Tibial artery (tissue), 4 donors: Measurements from ENCODE around the gene EBLN2.

Experiments used
- DNase-seq, 2 donors: peaks; one replicate each; pipeline ENCODE4 v3.0.0-alpha.2; 2019
- H3K27ac ChIP-seq, 2 donors: fragments of 200-600 bp; sonication (generic) in 1 of 2; 1 replicate in 1 of 2; 2 replicates in 1 of 2; pipeline ENCODE4 v1.5.1; 2018 to 2019; ENCODE audit warnings: mild to moderate bottlenecking in 1 of 2
- H3K27me3 ChIP-seq, 2 donors: fragments of 200-600 bp; sonication (generic) in 1 of 2; one replicate each; pipeline versions ENCODE4 v1.5.1 to v1.6.0; 2016 to 2019
- H3K36me3 ChIP-seq, 3 donors: fragments of 200-600 bp; sonication (generic) in 2 of 3; one replicate each; pipeline ENCODE4 v1.5.1; 2016 to 2019; ENCODE audit warnings: mild to moderate bottlenecking in 2 of 3
- H3K4me1 ChIP-seq, 4 donors: fragments of 200-600 bp; sonication (generic) in 2 of 4; 1 replicate in 3 of 4; 2 replicates in 1 of 4; pipeline ENCODE4 v1.5.1; 2016 to 2019
- H3K4me3 ChIP-seq, 2 donors: fragments of 200-600 bp; sonication (generic) in 1 of 2; 1 replicate in 1 of 2; 2 replicates in 1 of 2; pipeline ENCODE4 v1.5.1; 2018 to 2019; ENCODE audit warnings: mild to moderate bottlenecking in 2 of 2
- H3K9me3 ChIP-seq, 3 donors: fragments of 200-600 bp; sonication (generic) in 1 of 3; one replicate each; pipeline ENCODE4 v1.5.1; 2016 to 2019
- intact Hi-C: fragments of 100-400 bp; cut with DNase I; formaldehyde crosslinking; loops from one replicate; pipeline ENCODE4 v1.15.0; 2023; ENCODE audit warnings: low total_unique reads
- TF ChIP-seq, protein P1 (sequence below), 2 experiments: fragments of 200-600 bp in 1 of 2; fragments of 450-650 bp in 1 of 2; IDR thresholded peaks; one replicate each; pipeline ENCODE4 v1.5.1; 2017 to 2019; ENCODE audit warnings: antibody characterized with exemption in 2 of 2, mild to moderate bottlenecking in 1 of 2, moderate library complexity in 1 of 2

EBLN2 gene

DNA sequence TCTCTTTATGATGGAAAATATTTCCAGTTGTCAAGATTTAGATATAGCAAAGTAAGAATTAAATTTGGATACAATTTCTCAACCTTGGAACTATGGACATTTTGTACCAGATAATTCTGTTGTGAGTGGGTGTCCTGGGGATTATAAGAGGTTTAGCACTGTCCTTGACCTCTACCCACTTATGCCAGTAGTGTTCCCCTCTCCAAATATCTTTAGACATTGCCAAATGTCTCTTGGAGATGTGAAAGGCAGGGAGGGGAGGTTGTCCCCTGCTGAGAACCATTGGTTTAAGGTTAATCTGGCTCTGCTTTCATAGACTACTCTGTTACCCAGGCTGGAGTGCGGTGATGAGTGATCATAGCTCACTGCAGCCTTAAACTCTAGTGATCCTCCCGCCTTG is at the start of gene EBLN2:
Gene EBLN2 (plus strand): TSS at position 244 of the 400 bp plus-strand sequence. CDS start 423 bp downstream, outside the sequence.
- TF ChIP-seq, protein P1, sequence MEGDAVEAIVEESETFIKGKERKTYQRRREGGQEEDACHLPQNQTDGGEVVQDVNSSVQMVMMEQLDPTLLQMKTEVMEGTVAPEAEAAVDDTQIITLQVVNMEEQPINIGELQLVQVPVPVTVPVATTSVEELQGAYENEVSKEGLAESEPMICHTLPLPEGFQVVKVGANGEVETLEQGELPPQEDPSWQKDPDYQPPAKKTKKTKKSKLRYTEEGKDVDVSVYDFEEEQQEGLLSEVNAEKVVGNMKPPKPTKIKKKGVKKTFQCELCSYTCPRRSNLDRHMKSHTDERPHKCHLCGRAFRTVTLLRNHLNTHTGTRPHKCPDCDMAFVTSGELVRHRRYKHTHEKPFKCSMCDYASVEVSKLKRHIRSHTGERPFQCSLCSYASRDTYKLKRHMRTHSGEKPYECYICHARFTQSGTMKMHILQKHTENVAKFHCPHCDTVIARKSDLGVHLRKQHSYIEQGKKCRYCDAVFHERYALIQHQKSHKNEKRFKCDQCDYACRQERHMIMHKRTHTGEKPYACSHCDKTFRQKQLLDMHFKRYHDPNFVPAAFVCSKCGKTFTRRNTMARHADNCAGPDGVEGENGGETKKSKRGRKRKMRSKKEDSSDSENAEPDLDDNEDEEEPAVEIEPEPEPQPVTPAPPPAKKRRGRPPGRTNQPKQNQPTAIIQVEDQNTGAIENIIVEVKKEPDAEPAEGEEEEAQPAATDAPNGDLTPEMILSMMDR (IDR thresholded peaks at IDR 0.05), result no peak
- Histone ChIP-seq H3K27me3 (no peaks in the 10 kb centered on the region), H3K9me3 (no peaks in the 10 kb centered on the region), H3K4me1 (peaks cover 0 to 4% (median 0%) of the 10 kb centered on the region in 4 donors), H3K4me3 (no peak within 1 kb of the TSS), H3K27ac (no peak within 1 kb of the TSS), H3K36me3 (peaks cover 27 to 34% (median 31%) of the 10 kb centered on the region in 3 donors)
- intact Hi-C loops, result no loop called here
- DNase-seq, result no peak

DNA sequence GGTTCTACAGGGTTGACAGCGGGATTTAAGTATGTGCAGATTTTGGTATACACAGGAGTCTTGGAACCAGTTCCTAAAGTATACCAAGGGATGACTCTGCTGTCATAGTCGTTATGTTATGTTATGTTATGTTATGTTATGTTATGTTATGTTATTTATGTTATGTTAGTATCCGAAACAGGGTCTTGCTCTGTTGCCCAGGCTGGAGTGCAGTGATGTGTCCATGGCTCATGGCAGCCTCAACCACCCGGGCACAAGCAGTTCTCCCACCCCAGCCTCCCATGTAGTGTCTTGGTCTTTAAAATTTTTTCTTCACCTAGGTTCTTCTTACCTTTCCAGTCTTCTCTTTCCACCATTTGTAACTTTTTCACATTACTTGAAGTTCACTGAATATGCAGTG is 43.2 kb upstream of the EBLN2 start:
- Histone ChIP-seq H3K4me3 (no peak overlapping the region), H3K27me3 (no peaks in the 10 kb centered on the region), H3K36me3 (no peaks in the 10 kb centered on the region), H3K27ac (no peak overlapping the region), H3K9me3 (no peaks in the 10 kb centered on the region), H3K4me1 (peaks cover 0 to 30% (median 9%) of the 10 kb centered on the region in 4 donors)
- DNase-seq, result no peak
- TF ChIP-seq, protein P1 (IDR thresholded peaks at IDR 0.05), result no peak
- intact Hi-C loops, result no loop called here

DNA sequence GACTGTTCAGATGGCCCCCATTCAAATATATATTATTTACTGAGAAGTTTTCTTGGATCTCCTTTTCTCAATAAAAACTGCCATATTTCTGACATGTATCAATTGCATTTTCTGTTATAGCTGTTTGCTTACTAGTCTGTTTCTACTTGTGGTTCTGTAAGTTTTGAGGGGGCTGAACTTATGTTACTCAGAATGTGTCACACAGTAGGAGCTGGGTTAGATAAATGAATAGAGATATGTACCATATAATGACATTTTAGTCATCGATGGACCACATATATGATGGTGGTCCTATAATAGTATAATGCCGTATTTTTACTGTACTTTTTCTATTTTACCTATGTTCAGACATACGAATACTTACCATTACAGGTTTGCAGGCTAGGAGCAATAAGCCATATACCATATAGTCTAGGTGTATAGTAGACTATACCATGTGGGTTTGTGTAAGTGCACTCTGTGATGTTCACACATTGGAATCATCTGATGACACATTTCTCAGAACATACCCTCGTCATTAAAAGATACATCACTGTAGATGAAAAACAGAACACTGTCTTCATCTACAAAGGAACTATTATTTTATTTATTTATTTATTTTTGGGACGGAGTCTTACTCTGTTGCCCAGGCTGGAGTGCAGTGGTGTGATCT is 42.5 kb upstream of the EBLN2 start:
- Histone ChIP-seq H3K4me1 (peaks cover 0 to 30% (median 10%) of the 10 kb centered on the region in 4 donors), H3K27me3 (no peaks in the 10 kb centered on the region), H3K4me3 (no peak overlapping the region), H3K9me3 (no peaks in the 10 kb centered on the region), H3K36me3 (no peaks in the 10 kb centered on the region), H3K27ac (no peak overlapping the region)
- intact Hi-C loops, result no loop called here
- TF ChIP-seq, protein P1 (IDR thresholded peaks at IDR 0.05), result no peak
- no peak for DNase-seq

DNA sequence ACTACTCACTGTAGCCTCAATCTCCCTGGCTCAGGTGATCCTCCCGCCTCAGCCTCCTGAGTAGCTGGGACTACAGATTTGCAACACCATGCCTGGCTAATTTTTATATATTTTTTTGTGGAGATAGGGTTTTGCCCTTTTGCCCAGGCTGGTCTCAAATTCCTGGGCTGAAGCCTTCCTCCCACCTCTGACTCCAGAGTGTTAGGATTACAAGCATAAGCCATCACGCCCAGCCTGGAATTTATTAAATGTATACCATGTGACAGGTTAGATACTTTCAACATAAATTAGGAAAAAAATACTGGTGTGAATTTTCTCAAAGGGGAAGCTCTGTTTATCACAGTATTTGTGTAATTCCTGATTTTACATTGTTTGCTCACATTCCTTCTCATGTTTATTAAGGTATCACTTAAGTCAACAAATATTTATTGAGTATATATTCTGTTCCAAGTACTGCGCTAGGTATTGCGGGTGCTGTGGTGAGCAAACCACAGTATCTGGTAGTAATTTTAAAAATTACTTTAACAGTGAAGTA is 40.1 kb upstream of the EBLN2 start:
- no peak for DNase-seq
- TF ChIP-seq, protein P1 (IDR thresholded peaks at IDR 0.05), result no peak
- Histone ChIP-seq H3K27ac (no peak overlapping the region), H3K9me3 (no peaks in the 10 kb centered on the region), H3K4me3 (no peak overlapping the region), H3K27me3 (no peaks in the 10 kb centered on the region), H3K36me3 (no peaks in the 10 kb centered on the region), H3K4me1 (peaks cover 0 to 48% (median 16%) of the 10 kb centered on the region in 4 donors)
- intact Hi-C loops, result no loop called here

DNA sequence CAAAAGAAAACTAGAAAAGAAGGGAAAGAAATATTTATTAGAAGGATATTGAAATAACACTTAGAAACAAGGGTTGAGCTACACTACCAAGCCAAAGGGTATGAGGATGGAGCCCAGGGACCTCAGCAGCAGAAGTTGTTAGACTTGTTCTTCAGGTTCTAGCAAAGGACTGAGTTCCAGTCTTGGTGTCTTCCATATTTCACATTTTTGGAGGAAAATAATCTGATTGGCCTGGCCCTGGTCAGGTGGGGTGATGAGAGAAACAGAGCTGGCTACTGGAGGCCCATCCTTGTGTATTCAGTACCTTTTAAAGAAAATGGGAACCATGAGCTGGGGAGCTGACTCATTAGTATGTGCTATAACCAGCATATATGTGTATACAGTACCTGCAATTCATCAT is 36.6 kb upstream of the EBLN2 start:
- Histone ChIP-seq H3K9me3 (no peaks in the 10 kb centered on the region), H3K27me3 (no peaks in the 10 kb centered on the region), H3K36me3 (no peaks in the 10 kb centered on the region), H3K4me1 (peaks cover 0 to 56% (median 24%) of the 10 kb centered on the region in 4 donors), H3K27ac (no peak overlapping the region), H3K4me3 (no peak overlapping the region)
- TF ChIP-seq, protein P1 (IDR thresholded peaks at IDR 0.05), result no peak
- DNase-seq, result no peak
- intact Hi-C loops, result no loop called here
